Ascending aorta (tissue), 2 donors: ENCODE measurements around the gene PRPF38B. TPM values are rescaled to one million over a fixed set of nuclear protein-coding genes. Genes with fewer than 3 reads are reported as not detected.
A peak's percentile ranks its signal among the peaks of the same experiment; 100 is the strongest.

Experiments
- DNase-seq, 2 donors: peaks; one replicate each; pipeline ENCODE4 v3.0.0-alpha.2; 2019; ENCODE audit warnings: low spot score in 2 of 2
- H3K27ac ChIP-seq, 2 donors: fragments of 200-600 bp; sonication (generic); one replicate each; pipeline ENCODE4 v1.5.1; 2016 to 2017; ENCODE audit warnings: mild to moderate bottlenecking in 1 of 2
- H3K27me3 ChIP-seq: fragments of 200-600 bp; sonication (generic); one replicate; pipeline ENCODE4 v1.5.1; 2017
- H3K36me3 ChIP-seq, 2 donors: fragments of 200-600 bp; sonication (generic); one replicate each; pipeline ENCODE4 v1.5.1; 2016
- H3K4me1 ChIP-seq, 2 donors: fragments of 200-600 bp; sonication (generic); one replicate each; pipeline ENCODE4 v1.5.1; 2016 to 2017; ENCODE audit warnings: mild to moderate bottlenecking in 1 of 2
- H3K4me3 ChIP-seq, 2 donors: fragments of 200-600 bp; sonication (generic); one replicate each; pipeline ENCODE4 v1.5.1; 2016 to 2017; ENCODE audit warnings: mild to moderate bottlenecking in 1 of 2
- H3K9me3 ChIP-seq, 2 donors: fragments of 200-600 bp; sonication (generic); one replicate each; pipeline ENCODE4 v1.5.1; 2016
- intact Hi-C: fragments of 100-400 bp; cut with DNase I; formaldehyde crosslinking; loops from one replicate; pipeline ENCODE4 v1.15.1; 2023
- total RNA-seq: library from RNA; depleted of rRNA; stranded (reverse); fragments of >200 nt; gene quantifications from one replicate; pipeline ENCODE4 v1.1.0, GENCODE V29; 2016
- TF ChIP-seq, protein P1 (sequence below), 3 experiments: fragments of 200-600 bp in 2 of 3; fragments of 450-650 bp in 1 of 3; sonication (generic) in 2 of 3; IDR thresholded peaks; one replicate each; pipeline ENCODE4 v1.5.1; 2016 to 2019; ENCODE audit warnings: antibody characterized with exemption in 3 of 3, mild to moderate bottlenecking in 1 of 3, moderate library complexity in 1 of 3

The PRPF38B gene
- total RNA-seq, 1 donor from 2014 or later: 9.0 TPM

DNA sequence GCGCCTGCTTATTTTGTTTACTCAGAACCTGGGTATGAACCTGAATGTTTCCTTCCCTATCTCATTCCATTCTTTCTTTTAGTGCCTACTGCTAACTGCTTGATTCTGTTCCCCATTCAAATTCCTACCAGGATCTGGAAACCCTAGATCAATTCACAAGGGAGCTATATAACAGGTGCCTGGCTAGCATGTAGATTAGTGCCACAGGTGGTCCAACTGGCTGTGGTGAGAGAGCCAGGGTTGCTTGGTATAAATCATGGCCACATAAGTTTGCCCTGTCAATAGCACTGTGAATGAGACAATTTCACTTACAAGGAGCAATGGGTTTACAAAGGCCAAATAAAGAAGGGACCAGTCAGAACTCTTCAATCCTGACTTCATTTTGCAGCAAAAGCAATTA is 6.6 kb upstream of the PRPF38B start:
- no peak overlapping the region for H3K27ac ChIP-seq
- H3K9me3 ChIP-seq: no peaks in the 10 kb centered on the region
- no peaks in the 10 kb centered on the region for H3K27me3 ChIP-seq
- intact Hi-C loops: no loop called here
- DNase-seq: no peak
- H3K4me1 ChIP-seq: no peaks in the 10 kb centered on the region
- H3K36me3 ChIP-seq: no peaks in the 10 kb centered on the region
- H3K4me3 ChIP-seq: no peak overlapping the region
- TF ChIP-seq, protein P1, sequence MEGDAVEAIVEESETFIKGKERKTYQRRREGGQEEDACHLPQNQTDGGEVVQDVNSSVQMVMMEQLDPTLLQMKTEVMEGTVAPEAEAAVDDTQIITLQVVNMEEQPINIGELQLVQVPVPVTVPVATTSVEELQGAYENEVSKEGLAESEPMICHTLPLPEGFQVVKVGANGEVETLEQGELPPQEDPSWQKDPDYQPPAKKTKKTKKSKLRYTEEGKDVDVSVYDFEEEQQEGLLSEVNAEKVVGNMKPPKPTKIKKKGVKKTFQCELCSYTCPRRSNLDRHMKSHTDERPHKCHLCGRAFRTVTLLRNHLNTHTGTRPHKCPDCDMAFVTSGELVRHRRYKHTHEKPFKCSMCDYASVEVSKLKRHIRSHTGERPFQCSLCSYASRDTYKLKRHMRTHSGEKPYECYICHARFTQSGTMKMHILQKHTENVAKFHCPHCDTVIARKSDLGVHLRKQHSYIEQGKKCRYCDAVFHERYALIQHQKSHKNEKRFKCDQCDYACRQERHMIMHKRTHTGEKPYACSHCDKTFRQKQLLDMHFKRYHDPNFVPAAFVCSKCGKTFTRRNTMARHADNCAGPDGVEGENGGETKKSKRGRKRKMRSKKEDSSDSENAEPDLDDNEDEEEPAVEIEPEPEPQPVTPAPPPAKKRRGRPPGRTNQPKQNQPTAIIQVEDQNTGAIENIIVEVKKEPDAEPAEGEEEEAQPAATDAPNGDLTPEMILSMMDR (IDR thresholded peaks at IDR 0.05): no peak

DNA sequence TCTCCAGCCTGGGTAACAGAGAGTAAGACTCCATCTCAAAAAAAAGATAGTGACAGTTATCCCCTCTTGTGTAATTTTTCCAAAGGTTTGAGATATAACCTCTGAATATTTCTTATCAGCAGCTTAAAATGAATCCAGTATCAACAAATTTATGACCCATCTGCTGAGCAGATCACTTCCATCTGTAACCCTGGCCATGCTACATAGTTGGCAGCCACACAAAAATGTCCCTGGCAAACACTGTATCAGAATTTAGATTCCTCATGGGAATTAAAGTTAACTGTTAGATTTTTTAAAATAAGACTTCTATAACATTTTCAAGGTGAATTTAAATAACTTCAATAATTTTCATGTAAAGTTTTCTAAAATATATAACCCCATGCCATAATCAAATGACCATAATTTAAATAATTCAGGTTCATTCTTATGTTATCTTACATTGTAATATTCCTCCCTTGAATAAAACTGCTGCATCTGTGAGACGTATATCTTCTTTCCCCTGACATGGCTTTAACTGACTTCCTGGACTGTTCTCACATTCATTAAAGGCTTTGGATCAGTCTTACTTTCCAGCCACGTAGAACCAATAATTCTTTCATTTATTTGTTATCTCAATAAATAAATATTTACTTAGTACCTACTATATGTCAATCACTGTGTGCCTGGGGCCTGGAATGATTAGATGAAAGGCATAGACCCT is 5.3 kb upstream of the PRPF38B start:
- no peak for DNase-seq
- Histone ChIP-seq H3K9me3 (no peaks in the 10 kb centered on the region), H3K27ac (no peak overlapping the region), H3K27me3 (no peaks in the 10 kb centered on the region), H3K4me1 (peaks cover 0 to 6% of the 10 kb centered on the region in 2 donors), H3K4me3 (no peak overlapping the region), H3K36me3 (no peaks in the 10 kb centered on the region)
- intact Hi-C loops: no loop called here
- TF ChIP-seq, protein P1 (IDR thresholded peaks at IDR 0.05): no peak

DNA sequence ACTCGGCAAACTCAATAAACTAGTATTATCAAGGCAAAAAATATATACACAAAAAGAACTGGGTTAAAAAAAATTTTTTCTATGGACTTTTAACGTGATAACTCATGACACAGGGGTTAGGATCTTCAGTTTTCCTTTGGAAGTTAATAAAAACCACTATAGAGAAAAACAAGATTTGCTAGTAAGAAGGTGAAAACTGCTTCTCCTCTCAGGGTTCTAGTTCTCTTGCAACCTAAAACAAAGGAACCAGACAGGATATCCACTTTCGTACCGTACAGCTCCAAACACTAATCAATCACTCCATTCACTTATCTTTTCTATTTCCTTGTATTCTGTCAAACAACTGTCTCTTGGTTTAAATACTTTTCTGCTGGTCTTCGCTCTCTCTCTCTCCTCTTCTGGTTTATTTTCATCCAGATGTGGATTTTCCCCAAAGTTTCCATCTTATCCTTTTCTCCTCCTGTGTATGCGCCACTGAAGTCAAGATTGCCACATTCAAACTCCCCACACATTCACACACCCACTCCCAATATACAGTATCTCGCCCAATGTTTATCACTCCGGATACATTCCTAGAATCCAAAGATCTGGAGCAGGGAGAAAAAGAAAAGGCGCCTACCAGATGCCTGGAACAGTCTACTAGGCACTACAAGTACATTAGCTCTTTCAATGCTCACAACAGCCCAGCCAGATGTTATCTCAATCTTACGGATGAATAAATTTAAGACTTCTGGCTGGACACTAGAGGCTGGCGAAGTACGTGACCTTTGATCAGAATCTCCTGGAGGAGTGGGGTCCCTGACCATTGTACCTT is 775 bp upstream of the PRPF38B start:
- DNase-seq: no peak
- H3K9me3 ChIP-seq: no peaks in the 10 kb centered on the region
- TF ChIP-seq, protein P1 (IDR thresholded peaks at IDR 0.05): no peak
- peaks cover 5 to 9% of the 10 kb centered on the region in 2 donors for H3K36me3 ChIP-seq
- H3K4me3 ChIP-seq: peak overlapping the region; percentile 82 to 98
- peak overlapping the region; percentile 92 to 99 for H3K27ac ChIP-seq
- intact Hi-C loops: loop anchor here (5.0 kb wide), 1 partner anchor 126 kb away; no protein-coding TSS in a partner anchor
- H3K4me1 ChIP-seq: peaks cover 0 to 16% of the 10 kb centered on the region in 2 donors
- H3K27me3 ChIP-seq: no peaks in the 10 kb centered on the region

DNA sequence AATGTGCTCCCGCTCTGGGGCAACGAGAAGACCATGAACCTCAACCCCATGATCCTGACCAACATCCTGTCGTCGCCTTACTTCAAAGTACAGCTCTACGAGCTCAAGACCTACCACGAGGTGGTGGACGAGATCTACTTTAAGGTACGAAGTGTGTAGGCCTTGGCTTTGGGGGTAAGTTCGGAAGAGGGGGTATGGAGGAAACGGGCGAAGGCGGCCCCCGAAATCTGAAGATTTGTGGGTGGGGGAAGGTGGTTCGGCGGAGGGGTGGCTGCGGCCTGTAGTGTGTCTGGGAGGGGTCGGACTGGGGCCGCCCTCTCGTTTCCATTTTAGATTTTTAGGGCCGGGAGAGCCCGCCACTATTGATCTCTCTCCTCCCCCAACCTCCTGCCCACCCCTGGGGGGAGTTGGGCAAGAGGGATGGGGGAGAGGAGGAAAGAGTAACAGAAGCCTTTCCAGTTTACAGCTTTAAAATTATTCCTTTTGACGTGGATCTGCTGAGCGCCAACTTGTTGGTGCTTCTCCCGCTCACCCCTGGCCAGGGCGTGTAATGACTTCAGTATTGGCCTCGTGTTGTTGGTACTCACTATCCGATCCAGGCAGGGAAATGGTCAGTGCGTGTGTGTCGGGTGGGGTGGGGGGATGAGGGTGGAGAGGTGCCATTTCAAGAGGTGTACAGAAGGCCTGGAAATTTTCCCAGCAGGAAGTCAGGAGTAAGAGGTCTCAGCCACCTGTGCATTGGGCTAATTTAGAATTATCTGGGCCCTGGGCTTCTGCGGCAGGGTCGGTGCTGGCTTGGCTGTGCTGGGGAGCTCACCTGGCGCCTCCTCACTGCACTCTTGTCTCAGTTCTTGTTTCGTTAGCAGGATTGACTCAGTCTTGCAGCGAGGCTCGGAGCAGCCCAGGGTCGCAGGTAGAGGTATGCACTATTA is 880 bp downstream of the PRPF38B start:
- intact Hi-C loops: loop anchor here (1.0 to 5.0 kb wide), 4 partner anchors 32 to 132 kb away; partner anchors contain the start of genes EEIG2, HENMT1 and STXBP3
- TF ChIP-seq, protein P1 (IDR thresholded peaks at IDR 0.05): peak in 2 of 3 experiments; percentile 6 to 22
- peaks cover 19 to 25% of the 10 kb centered on the region in 2 donors for H3K36me3 ChIP-seq
- H3K9me3 ChIP-seq: no peaks in the 10 kb centered on the region
- H3K4me1 ChIP-seq: peaks cover 0 to 16% of the 10 kb centered on the region in 2 donors
- DNase-seq: peak; percentile 10 to 78
- no peaks in the 10 kb centered on the region for H3K27me3 ChIP-seq
- peak overlapping the region; percentile 82 to 98 for H3K4me3 ChIP-seq
- peak overlapping the region; percentile 92 to 99 for H3K27ac ChIP-seq

DNA sequence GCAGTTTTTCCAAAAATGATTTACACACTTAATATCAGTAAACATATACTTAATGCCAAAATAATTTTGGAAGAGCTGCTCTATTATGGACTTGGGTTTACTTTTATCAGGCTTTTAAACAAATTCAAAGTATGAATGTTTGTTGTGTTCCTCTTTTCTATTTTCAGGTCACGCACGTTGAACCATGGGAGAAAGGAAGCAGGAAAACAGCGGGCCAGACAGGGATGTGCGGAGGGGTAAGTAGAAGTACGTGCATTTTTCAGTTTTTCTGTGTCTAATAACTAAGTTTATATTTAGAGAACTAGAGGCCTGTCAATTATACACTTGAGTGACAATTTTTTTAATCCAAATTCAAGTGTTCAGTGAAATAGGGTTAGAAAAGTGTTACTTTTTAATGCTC is 3.4 kb downstream of the PRPF38B start:
- intact Hi-C loops: no loop called here
- Histone ChIP-seq H3K4me1 (peaks cover 0 to 16% of the 10 kb centered on the region in 2 donors), H3K36me3 (peaks cover 40 to 51% of the 10 kb centered on the region in 2 donors), H3K27me3 (no peaks in the 10 kb centered on the region), H3K27ac (no peak overlapping the region), H3K9me3 (no peaks in the 10 kb centered on the region), H3K4me3 (peak overlapping the region in 1 of 2 donors; percentile 22)
- DNase-seq: no peak
- TF ChIP-seq, protein P1 (IDR thresholded peaks at IDR 0.05): no peak
